Sigmoid colon (tissue), 4 donors: ENCODE data around the gene LOXHD1.

Source experiments
- CTCF ChIP-seq, 4 experiments: fragments of 450-650 bp in 3 of 4; fragments of 200-600 bp in 1 of 4; IDR thresholded peaks; one replicate each; pipeline ENCODE4 v1.5.1; 2016 to 2019; ENCODE audit warnings: antibody characterized with exemption in 4 of 4, mild to moderate bottlenecking in 3 of 4, moderate library complexity in 2 of 4
- POLR2AphosphoS5 ChIP-seq, 4 donors: sonication (generic); formaldehyde crosslinking; IDR thresholded peaks; one replicate each; pipeline ENCODE4 v1.6.1; 2017; ENCODE audit warnings: antibody characterized with exemption in 4 of 4

GRCh38 chr18:46429649-46430224 lies 227.3 kb downstream of the LOXHD1 start:
- no peak for TF ChIP-seq POLR2AphosphoS5 (IDR thresholded peaks at IDR 0.05)
- no peak for TF ChIP-seq CTCF (IDR thresholded peaks at IDR 0.05)
